Neural crest cell (in vitro differentiated cells): ENCODE results near the gene TMEM200C. TPM values are rescaled to one million over a fixed set of nuclear protein-coding genes. Genes with fewer than 3 reads are reported as not detected.

ENCODE experiments used
- DNase-seq: peaks from one replicate; pipeline ENCODE4 v3.0.0; 2021; ENCODE audit warnings: low read depth, mixed read lengths, low spot score
- H3K27ac Mint-ChIP-seq: one replicate; pipeline ENCODE4 v1.8.0; 2021; ENCODE audit warnings: mild to moderate bottlenecking, mixed read lengths; ENCODE audit not compliant: unreplicated experiment
- H3K27me3 Mint-ChIP-seq: 2 replicates; pipeline ENCODE4 v1.8.0; 2021; ENCODE audit warnings: low read depth, mild to moderate bottlenecking, mixed read lengths
- H3K36me3 Mint-ChIP-seq: 2 replicates; pipeline ENCODE4 v1.8.0; 2021; ENCODE audit warnings: low read depth, mild to moderate bottlenecking, mixed read lengths
- H3K4me1 Mint-ChIP-seq: 2 replicates; pipeline ENCODE4 v1.8.0; 2021; ENCODE audit warnings: mixed read lengths
- H3K4me3 Mint-ChIP-seq: one replicate; pipeline ENCODE4 v1.8.0; 2021; ENCODE audit warnings: mild to moderate bottlenecking, mixed read lengths
- H3K9me3 Mint-ChIP-seq: 2 replicates; pipeline ENCODE4 v1.8.0; 2021; ENCODE audit warnings: mixed read lengths
- total RNA-seq: library from RNA; stranded (reverse); gene quantifications from 2 replicates; pipeline ENCODE4 v1.2.1, GENCODE V29; 2021
- TF ChIP-seq, protein P1 (sequence below): fragments of 200-600 bp; sonication (generic); conservative IDR thresholded peaks from 2 replicates; pipeline ENCODE4 v1.5.0; 2021; ENCODE audit warnings: antibody characterized with exemption, mild to moderate bottlenecking

TMEM200C gene
- total RNA-seq, 1 donor from 2014 or later, result 26.1 TPM

DNA sequence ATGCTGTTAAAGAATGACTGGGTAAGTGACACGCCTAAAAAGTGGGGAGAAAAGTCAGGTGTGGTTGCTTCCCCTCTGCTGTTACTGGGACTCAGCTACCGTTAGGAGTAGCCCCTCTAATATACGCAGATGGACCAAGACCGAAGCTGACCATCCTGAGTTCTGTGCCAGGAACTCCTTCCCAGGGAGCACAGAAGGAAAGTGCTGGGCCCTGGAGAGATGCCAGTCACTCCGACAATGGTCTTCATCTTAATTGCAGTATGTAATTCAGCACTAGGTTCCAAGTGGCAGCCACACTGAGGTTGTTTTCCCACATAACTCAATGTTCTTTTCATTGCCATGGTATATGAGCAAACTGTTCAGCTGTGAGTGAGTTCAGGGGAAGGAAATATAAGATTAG, 19.6 kb upstream of the TMEM200C start:
- H3K27ac Mint-ChIP-seq, result no peak overlapping the region
- TF ChIP-seq, protein P1, sequence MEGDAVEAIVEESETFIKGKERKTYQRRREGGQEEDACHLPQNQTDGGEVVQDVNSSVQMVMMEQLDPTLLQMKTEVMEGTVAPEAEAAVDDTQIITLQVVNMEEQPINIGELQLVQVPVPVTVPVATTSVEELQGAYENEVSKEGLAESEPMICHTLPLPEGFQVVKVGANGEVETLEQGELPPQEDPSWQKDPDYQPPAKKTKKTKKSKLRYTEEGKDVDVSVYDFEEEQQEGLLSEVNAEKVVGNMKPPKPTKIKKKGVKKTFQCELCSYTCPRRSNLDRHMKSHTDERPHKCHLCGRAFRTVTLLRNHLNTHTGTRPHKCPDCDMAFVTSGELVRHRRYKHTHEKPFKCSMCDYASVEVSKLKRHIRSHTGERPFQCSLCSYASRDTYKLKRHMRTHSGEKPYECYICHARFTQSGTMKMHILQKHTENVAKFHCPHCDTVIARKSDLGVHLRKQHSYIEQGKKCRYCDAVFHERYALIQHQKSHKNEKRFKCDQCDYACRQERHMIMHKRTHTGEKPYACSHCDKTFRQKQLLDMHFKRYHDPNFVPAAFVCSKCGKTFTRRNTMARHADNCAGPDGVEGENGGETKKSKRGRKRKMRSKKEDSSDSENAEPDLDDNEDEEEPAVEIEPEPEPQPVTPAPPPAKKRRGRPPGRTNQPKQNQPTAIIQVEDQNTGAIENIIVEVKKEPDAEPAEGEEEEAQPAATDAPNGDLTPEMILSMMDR, result no peak
- peaks cover 10% of the 10 kb centered on the region for H3K4me1 Mint-ChIP-seq
- H3K9me3 Mint-ChIP-seq, result no peaks in the 10 kb centered on the region
- no peaks in the 10 kb centered on the region for H3K27me3 Mint-ChIP-seq
- H3K36me3 Mint-ChIP-seq, result peaks cover 40% of the 10 kb centered on the region
- no peak overlapping the region for H3K4me3 Mint-ChIP-seq
- DNase-seq, result no peak

DNA sequence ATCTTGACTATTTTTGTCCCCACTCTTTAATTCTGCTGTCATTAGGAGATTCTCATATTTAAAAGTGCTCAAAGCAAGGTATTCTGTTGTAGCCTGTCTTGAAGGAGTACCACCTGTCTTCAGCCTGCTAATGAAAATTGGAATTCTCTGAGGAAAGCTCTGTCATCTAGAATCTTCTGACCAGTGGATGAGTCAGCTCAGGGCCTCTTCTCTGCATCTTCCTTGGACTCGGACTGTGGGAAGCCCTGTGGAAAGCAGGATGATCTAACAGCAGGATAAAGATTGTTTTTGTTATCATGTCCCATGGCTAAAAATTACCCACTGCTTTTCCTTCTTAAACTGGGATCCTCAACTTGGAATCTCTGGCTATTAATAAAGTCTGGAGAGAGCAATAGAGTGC, 18.7 kb upstream of the TMEM200C start:
- TF ChIP-seq, protein P1, result no peak
- H3K9me3 Mint-ChIP-seq, result no peaks in the 10 kb centered on the region
- H3K4me1 Mint-ChIP-seq, result peaks cover 12% of the 10 kb centered on the region
- H3K4me3 Mint-ChIP-seq, result no peak overlapping the region
- peaks cover 39% of the 10 kb centered on the region for H3K36me3 Mint-ChIP-seq
- no peaks in the 10 kb centered on the region for H3K27me3 Mint-ChIP-seq
- no peak overlapping the region for H3K27ac Mint-ChIP-seq
- no peak for DNase-seq

DNA sequence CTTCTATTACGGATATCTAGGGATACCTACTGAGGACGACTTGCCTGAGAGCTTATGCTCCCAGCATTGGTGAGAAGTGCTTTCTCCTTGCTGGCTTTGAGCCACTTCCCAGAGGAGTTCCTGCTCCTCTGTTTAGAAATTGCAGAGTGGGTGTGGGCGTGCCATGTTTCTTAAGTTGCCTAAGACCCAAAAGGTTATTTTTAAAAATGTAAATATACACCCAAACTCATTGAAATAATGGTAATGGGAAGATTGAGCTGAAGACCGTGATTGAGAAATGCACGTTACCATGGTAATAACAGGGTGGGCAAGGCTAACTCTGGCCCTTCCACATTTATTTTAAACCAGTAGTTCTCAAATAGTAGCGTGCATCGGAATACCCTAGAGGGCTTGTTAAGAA, 17.2 kb upstream of the TMEM200C start:
- Mint-ChIP-seq H3K36me3 (peaks cover 34% of the 10 kb centered on the region), H3K4me1 (peaks cover 12% of the 10 kb centered on the region)
- TF ChIP-seq, protein P1, result no peak

DNA sequence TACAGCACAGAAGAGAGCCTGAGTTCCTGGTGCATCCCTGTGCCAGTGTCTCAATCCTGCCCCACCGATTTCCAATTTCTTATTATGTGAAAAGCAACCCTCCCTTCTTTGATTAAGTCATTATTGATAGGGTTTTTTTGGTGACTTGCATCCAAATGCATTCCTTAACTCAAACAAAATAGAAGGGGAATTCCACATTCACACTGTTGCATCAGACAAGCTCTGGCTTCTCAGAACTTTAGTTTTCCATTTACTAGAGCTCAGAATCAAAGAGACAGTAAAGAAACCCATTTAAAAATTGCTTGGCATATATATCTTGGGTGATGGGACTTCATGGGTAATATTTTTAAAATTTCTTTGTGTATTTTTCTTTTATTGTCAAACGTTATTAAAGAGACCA, 13.8 kb upstream of the TMEM200C start:
- Mint-ChIP-seq H3K4me1 (peaks cover 12% of the 10 kb centered on the region), H3K9me3 (no peaks in the 10 kb centered on the region), H3K4me3 (no peak overlapping the region), H3K27ac (no peak overlapping the region), H3K36me3 (peaks cover 31% of the 10 kb centered on the region), H3K27me3 (no peaks in the 10 kb centered on the region)
- TF ChIP-seq, protein P1, result no peak
- no peak for DNase-seq

More for the DNA sequence above, 17.2 kb upstream of the TMEM200C start:
- Mint-ChIP-seq H3K27ac (no peak overlapping the region), H3K4me3 (no peak overlapping the region), H3K9me3 (no peaks in the 10 kb centered on the region), H3K27me3 (no peaks in the 10 kb centered on the region)
- DNase-seq, result no peak

DNA sequence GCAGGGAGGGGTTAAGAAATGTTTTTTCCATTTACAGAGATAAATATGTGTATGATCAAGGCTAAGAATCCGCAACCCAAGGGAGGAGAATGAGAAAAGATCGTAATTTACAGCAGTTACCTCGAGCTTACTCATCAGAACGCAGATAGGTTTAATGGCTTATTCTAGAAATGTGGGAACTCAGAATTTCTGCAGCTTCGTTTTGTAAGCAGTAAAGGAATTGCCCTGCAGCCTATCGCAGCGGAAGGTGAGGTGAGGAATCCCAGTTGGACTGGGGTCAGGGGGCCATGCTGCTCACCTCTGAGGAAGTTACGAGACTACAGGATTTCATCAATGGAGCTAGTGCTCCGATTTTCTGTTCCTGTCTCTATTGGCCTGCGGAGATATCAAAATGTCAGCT, 8.1 kb upstream of the TMEM200C start:
- H3K27me3 Mint-ChIP-seq, result no peaks in the 10 kb centered on the region
- TF ChIP-seq, protein P1, result no peak
- H3K9me3 Mint-ChIP-seq, result no peaks in the 10 kb centered on the region
- DNase-seq, result no peak
- no peak overlapping the region for H3K4me3 Mint-ChIP-seq
- H3K36me3 Mint-ChIP-seq, result peaks cover 44% of the 10 kb centered on the region
- no peak overlapping the region for H3K27ac Mint-ChIP-seq
- peaks cover 10% of the 10 kb centered on the region for H3K4me1 Mint-ChIP-seq

DNA sequence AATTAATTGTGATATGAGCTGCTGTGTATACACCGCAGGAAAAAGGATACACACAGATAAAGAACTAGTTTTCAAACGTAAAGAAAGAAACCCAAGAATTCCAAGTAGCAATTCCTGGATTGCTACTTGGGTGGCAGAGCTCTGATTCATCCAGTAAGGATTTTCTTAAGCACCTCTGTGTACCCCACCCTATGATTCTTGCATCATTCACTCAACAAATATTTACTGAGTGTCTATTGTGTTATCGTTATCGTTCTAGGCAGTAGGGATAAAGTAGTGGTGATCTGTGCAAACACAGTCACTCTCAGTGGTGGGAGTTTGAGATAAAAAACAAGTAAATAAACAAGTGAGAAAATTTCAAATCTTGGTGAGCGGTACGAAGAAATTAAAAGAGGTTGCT, 4.9 kb upstream of the TMEM200C start:
- no peaks in the 10 kb centered on the region for H3K9me3 Mint-ChIP-seq
- peaks cover 40% of the 10 kb centered on the region for H3K36me3 Mint-ChIP-seq
- H3K4me1 Mint-ChIP-seq, result peaks cover 32% of the 10 kb centered on the region
- TF ChIP-seq, protein P1, result no peak
- H3K4me3 Mint-ChIP-seq, result no peak overlapping the region
- no peaks in the 10 kb centered on the region for H3K27me3 Mint-ChIP-seq
- DNase-seq, result no peak
- H3K27ac Mint-ChIP-seq, result no peak overlapping the region
